GM21528 (cell line): Measurements from ENCODE around the gene SLC25A25.

Experiments used
- ATAC-seq: cut with Tn5 transposase; IDR thresholded peaks from one replicate; pipeline ENCODE4 v1.9.1; 2021; ENCODE audit warnings: mild to moderate bottlenecking, moderate library complexity; ENCODE audit not compliant: unreplicated experiment, low FRiP score

Gene SLC25A25

DNA sequence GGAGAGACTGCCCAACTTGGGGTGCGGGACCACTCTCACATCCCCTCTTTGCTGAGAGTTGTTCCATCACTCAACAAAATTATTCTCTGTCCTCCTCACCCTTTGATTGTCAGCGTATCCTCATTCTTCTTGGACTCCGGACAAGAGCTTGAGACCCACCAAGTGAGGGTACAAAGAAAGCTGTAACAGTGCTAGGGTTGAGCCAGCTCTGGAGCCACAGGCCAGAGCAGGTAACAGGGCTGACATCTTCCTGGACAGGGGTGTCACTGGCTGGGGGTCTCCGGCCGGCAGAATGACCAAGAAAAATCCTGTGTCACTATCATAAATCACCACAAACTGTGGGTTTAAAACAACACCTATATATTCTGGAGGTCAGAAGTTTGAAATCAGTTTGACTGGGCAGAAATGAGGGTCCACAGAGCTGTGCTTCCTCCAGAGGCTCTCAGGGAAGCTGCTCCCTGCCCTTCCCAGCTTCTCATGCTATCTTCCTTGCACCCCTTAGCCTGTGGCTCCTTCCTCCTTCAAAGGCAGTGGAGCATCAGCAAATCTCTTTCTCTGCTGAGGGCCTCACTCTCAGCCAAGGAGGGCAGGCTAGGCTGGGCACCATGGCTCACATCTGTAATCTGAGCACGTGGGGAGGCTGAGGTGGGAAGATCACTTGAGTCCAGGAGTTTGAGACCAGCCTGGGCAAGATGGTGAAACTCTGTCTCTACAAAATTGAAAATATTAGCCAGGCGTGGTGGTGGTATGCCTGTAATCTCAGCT, 87.9 kb downstream of the SLC25A25 start:
- ATAC-seq: no peak
